DOHH2 (cell line): ENCODE measurements around the gene BTBD16.

Source experiments
- EZH2phosphoT487 ChIP-seq: fragments of 200-600 bp; sonication (generic); IDR thresholded peaks from 2 replicates; pipeline ENCODE4 v1.6.1; 2017; ENCODE audit warnings: borderline replicate concordance, mild to moderate bottlenecking, antibody characterized with exemption, low read length, moderate library complexity, mixed read lengths
- TF ChIP-seq, protein P1 (sequence below): fragments of 200-600 bp; sonication (generic); IDR thresholded peaks from one replicate; pipeline ENCODE4 v1.5.1; 2014; ENCODE audit warnings: antibody characterized with exemption, mild to moderate bottlenecking, low read depth, low read length; ENCODE audit not compliant: poor library complexity, severe bottlenecking

- TF ChIP-seq, protein P1, sequence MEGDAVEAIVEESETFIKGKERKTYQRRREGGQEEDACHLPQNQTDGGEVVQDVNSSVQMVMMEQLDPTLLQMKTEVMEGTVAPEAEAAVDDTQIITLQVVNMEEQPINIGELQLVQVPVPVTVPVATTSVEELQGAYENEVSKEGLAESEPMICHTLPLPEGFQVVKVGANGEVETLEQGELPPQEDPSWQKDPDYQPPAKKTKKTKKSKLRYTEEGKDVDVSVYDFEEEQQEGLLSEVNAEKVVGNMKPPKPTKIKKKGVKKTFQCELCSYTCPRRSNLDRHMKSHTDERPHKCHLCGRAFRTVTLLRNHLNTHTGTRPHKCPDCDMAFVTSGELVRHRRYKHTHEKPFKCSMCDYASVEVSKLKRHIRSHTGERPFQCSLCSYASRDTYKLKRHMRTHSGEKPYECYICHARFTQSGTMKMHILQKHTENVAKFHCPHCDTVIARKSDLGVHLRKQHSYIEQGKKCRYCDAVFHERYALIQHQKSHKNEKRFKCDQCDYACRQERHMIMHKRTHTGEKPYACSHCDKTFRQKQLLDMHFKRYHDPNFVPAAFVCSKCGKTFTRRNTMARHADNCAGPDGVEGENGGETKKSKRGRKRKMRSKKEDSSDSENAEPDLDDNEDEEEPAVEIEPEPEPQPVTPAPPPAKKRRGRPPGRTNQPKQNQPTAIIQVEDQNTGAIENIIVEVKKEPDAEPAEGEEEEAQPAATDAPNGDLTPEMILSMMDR, result no peak
- TF ChIP-seq EZH2phosphoT487, result no peak
Observed at GRCh38 chr10:122276611-122277208, 5.6 kb downstream of the BTBD16 start.
